HCT116 (cell line): Measurements from ENCODE around the gene LAIR1. TPM values are rescaled to one million over a fixed set of nuclear protein-coding genes. Genes with fewer than 3 reads are reported as not detected.

Experiments
- ATAC-seq: fragments of 200-7000 bp; cut with Tn5 transposase; 2 replicates; pipeline ENCODE4 v1.9.1; 2020; ENCODE audit warnings: mild to moderate bottlenecking, moderate library complexity
- BruUV-seq: library from RNA; stranded (reverse); fragments of 400-500 nt; replicated peaks from 2 replicates; lab custom pipeline; 2021; lab: Mats Ljungman, UMichigan
- CTCF ChIA-PET: fragments of 300-600 bp; sonication (Branson Sonifier 250); formaldehyde crosslinking; loops from one replicate; lab custom pipeline; 2021; ENCODE audit warnings: antibody characterized with exemption; lab: Charles Lee
- POLR2A ChIA-PET: fragments of 300-600, 350-600 bp; sonication (Branson Sonifier 250); formaldehyde crosslinking; loops from one replicate; lab custom pipeline; 2021; ENCODE audit warnings: antibody characterized with exemption; lab: Charles Lee
- RAD21 ChIA-PET, 2 experiments: fragments of 300-600 bp; sonication (Branson Sonifier 250); formaldehyde crosslinking; loops; one replicate each; lab custom pipeline; 2023; ENCODE audit warnings: low total read pairs in 2 of 2; ENCODE audit not compliant: uncharacterized antibody in 2 of 2, unreplicated experiment in 2 of 2, low non-redundant PET in 1 of 2; lab: Charles Lee
- DNase-seq: peaks from one replicate; pipeline ENCODE4 v3.0.0-alpha.2; 2010; ENCODE audit warnings: low read depth, low spot score
- H2AFZ ChIP-seq: fragments of 200-600 bp; shearing (Covaris generic), sonication (generic); 2 replicates; pipeline ENCODE4 v1.6.1; 2017; ENCODE audit warnings: low read depth, mixed run types, mixed read lengths, antibody characterized with exemption, low read length; ENCODE audit not compliant: poor library complexity, severe bottlenecking
- H3K27ac ChIP-seq: 2 replicates; pipeline ENCODE4 v1.5.1; 2012; ENCODE audit warnings: low read depth, low read length
- H3K27me3 ChIP-seq: fragments of 200-600 bp; sonication (generic); 2 replicates; pipeline ENCODE4 v1.6.1; 2016; ENCODE audit warnings: mixed run types, low read length, mixed read lengths; ENCODE audit not compliant: insufficient read depth
- H3K36me3 ChIP-seq, 2 experiments: fragments of 200-500 bp in 1 of 2; fragments of 200-600 bp in 1 of 2; sonication (Bioruptor generic) in 1 of 2; sonication (generic) in 1 of 2; 2 replicates each; pipeline versions ENCODE4 v1.5.1 to v1.6.1; 2014 to 2016; ENCODE audit warnings: low read length in 2 of 2, inconsistent platforms in 1 of 2, mixed read lengths in 1 of 2, mixed run types in 1 of 2; ENCODE audit not compliant: insufficient read depth in 2 of 2, control insufficient read depth in 1 of 2
- H3K4me1 ChIP-seq, 2 experiments: fragments of 200-600 bp in 1 of 2; sonication (generic) in 1 of 2; 2 replicates each; pipeline versions ENCODE4 v1.5.1 to v1.6.1; 2012 to 2017; ENCODE audit warnings: low read length in 2 of 2, inconsistent platforms in 1 of 2, mild to moderate bottlenecking in 1 of 2, mixed read lengths in 1 of 2, mixed run types in 1 of 2, moderate library complexity in 1 of 2; ENCODE audit not compliant: insufficient read depth in 2 of 2, control insufficient read depth in 1 of 2
- H3K4me2 ChIP-seq: fragments of 200-600 bp; sonication (generic); 2 replicates; pipeline ENCODE4 v1.6.1; 2017; ENCODE audit warnings: mixed run types, low read length, mixed read lengths
- H3K4me3 ChIP-seq, 2 experiments: fragments of 200-600 bp in 1 of 2; sonication (generic) in 1 of 2; replicated peaks in 1 of 2; 2 replicates each; pipeline ENCODE4 v1.5.1; 2011 to 2016; ENCODE audit warnings: low read length in 2 of 2, control low read depth in 1 of 2, low read depth in 1 of 2, mild to moderate bottlenecking in 1 of 2, mixed read lengths in 1 of 2, mixed run types in 1 of 2
- H3K79me2 ChIP-seq: fragments of 200-600 bp; sonication (generic); 2 replicates; pipeline ENCODE4 v1.6.1; 2017; ENCODE audit warnings: mild to moderate bottlenecking, mixed run types, low read length, moderate library complexity, mixed read lengths; ENCODE audit not compliant: insufficient read depth
- H3K9ac ChIP-seq: fragments of 200-600 bp; sonication (generic); 2 replicates; pipeline ENCODE4 v1.6.1; 2016; ENCODE audit warnings: low read length, mixed read lengths
- H3K9me2 ChIP-seq: fragments of 200-600 bp; sonication (generic), shearing (Covaris generic); 2 replicates; pipeline ENCODE4 v1.6.1; 2017; ENCODE audit warnings: mixed run types, mild to moderate bottlenecking, moderate library complexity; ENCODE audit not compliant: insufficient read depth
- H3K9me3 ChIP-seq, 2 experiments: fragments of 200-500 bp in 1 of 2; fragments of 200-600 bp in 1 of 2; sonication (Bioruptor generic) in 1 of 2; sonication (generic) in 1 of 2; 2 replicates each; pipeline ENCODE4 v1.6.1; 2014 to 2017; ENCODE audit warnings: low read length in 2 of 2, mixed read lengths in 2 of 2, inconsistent platforms in 1 of 2, low read depth in 1 of 2, mild to moderate bottlenecking in 1 of 2, mixed run types in 1 of 2, moderate library complexity in 1 of 2; ENCODE audit not compliant: control insufficient read depth in 1 of 2, insufficient read depth in 1 of 2
- H4K20me1 ChIP-seq: fragments of 200-600 bp; sonication (generic), shearing (Covaris generic); 2 replicates; pipeline ENCODE4 v1.6.1; 2017; ENCODE audit warnings: mixed run types, mild to moderate bottlenecking, moderate library complexity; ENCODE audit not compliant: insufficient read depth
- CBX3 ChIP-seq: IDR thresholded peaks from 2 replicates; pipeline ENCODE4 v1.6.1; 2012; ENCODE audit warnings: low read depth
- CEBPB ChIP-seq: IDR thresholded peaks from 2 replicates; pipeline ENCODE4 v1.6.1; 2012; ENCODE audit warnings: low read depth
- ELF1 ChIP-seq: IDR thresholded peaks from 2 replicates; pipeline ENCODE4 v1.6.1; 2012; ENCODE audit warnings: low read depth, borderline replicate concordance
- FOSL1 ChIP-seq: IDR thresholded peaks from 2 replicates; pipeline ENCODE4 v1.6.1; 2012; ENCODE audit warnings: low read depth
- JUND ChIP-seq: IDR thresholded peaks from 2 replicates; pipeline ENCODE4 v1.6.1; 2012
- SP1 ChIP-seq: IDR thresholded peaks from 2 replicates; pipeline ENCODE4 v1.6.1; 2012; ENCODE audit warnings: low read depth
- SRF ChIP-seq: IDR thresholded peaks from 2 replicates; pipeline ENCODE4 v1.6.1; 2012; ENCODE audit warnings: low read depth
- TCF7L2 ChIP-seq: IDR thresholded peaks from 2 replicates; pipeline ENCODE4 v1.7.0; 2011; ENCODE audit warnings: borderline replicate concordance, inconsistent platforms; ENCODE audit not compliant: insufficient read depth, insufficient read length; ENCODE audit errors: extremely low read depth
- YY1 ChIP-seq: IDR thresholded peaks from 2 replicates; pipeline ENCODE4 v1.6.1; 2011; ENCODE audit warnings: low read length, low read depth, moderate library complexity, mild to moderate bottlenecking; ENCODE audit not compliant: insufficient replicate concordance; ENCODE audit errors: extremely low read depth
- intact Hi-C: fragments of 100-400 bp; cut with micrococcal nuclease; formaldehyde crosslinking; loops from 2 replicates; pipeline ENCODE4 v1.10.0; 2022
- total RNA-seq: library from RNA; stranded (reverse); gene quantifications from one replicate; pipeline ENCODE4 v1.2.1, GENCODE V29; 2021; ENCODE audit not compliant: unreplicated experiment
- TF ChIP-seq, protein P1 (sequence below): IDR thresholded peaks from 2 replicates; pipeline ENCODE4 v1.6.1; 2011; ENCODE audit warnings: mild to moderate bottlenecking, low read length, moderate library complexity; ENCODE audit not compliant: insufficient replicate concordance; ENCODE audit errors: extremely low read depth
- TF ChIP-seq, protein P2 (sequence below): IDR thresholded peaks from 2 replicates; pipeline ENCODE4 v1.6.1; 2012; ENCODE audit warnings: low read depth

Gene LAIR1
- total RNA-seq, 1 experiment from 2014 or later: 0.89 TPM

DNA sequence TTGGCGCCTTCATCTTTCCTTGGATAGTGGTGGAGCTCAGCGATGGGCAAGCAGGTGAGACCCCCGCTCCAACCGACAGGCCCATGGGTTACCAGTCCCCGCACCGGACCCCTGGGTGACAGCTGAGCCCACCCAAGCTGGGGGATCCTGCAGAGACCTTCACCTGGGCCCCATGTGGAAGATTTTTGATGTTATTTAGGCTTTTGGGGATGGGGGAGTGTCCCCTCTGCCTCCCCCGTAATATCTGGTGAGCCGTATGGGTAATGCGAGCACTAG lies 46.8 kb downstream of the LAIR1 start:
- no peak for TF ChIP-seq FOSL1
- no peak for TF ChIP-seq ELF1
- Histone ChIP-seq H3K36me3 (no peaks in the 10 kb centered on the region), H3K9me3 (peaks cover 0 to 6% of the 10 kb centered on the region in 2 experiments; a peak in 2 of 4 replicates), H3K27me3 (no peaks in the 10 kb centered on the region), H2AFZ (no peak overlapping the region), H3K4me2 (no peak overlapping the region), H3K27ac (no peak overlapping the region), H4K20me1 (no peaks in the 10 kb centered on the region), H3K79me2 (no peaks in the 10 kb centered on the region), H3K4me1 (no peaks in the 10 kb centered on the region), H3K9ac (no peak overlapping the region), H3K9me2 (no peaks in the 10 kb centered on the region), H3K4me3 (no peak overlapping the region)
- no peak for DNase-seq
- ChIA-PET POLR2A (no interaction called here), CTCF (no interaction called here), RAD21 (no interaction called here)
- ATAC-seq: no peak
- intact Hi-C loops: no loop called here
- BruUV-seq: no TSS peak

DNA sequence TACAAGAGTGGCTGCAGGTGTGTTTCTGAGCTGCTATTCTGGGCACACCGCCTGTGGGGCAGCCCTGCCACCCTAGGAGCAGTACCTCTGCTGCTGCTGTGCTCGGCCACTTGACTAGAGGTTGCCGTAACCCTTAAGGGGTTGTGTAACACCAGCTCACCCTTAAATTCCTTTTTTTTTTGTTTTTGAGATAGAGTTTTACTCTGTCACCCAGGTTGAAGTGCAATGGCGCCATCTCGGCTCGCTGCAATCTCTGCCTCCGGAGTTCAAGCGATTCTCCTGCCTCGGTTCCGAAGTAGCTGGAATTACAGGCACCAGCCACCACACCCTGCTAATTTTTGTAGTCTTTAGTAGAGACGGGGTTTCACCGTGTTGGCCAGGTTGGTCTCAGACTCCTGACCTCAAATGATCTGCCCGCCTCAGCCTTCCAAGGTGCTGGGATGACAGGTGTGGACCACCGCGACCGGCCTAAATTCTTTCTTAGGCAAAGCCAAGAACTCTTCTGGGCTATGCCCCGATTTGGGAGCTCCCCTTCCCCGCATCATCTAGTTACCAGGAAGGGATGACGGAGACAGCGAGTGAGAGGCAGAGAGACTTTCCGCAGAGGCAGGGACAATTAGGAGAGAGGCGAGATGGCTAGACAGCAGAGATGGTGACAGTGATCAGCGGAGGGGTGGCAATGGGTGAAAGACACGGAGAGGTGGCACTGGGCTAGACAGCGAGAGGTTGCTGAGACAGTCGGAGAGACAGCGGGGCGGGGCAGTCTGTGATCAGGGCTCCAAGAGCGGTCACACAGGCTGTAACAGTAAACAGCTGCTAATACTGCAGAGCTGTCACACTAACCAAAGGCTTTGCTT lies 47.4 kb downstream of the LAIR1 start:
- Histone ChIP-seq H3K36me3 (no peaks in the 10 kb centered on the region), H3K9ac (no peak overlapping the region), H3K79me2 (no peaks in the 10 kb centered on the region), H3K4me3 (no peak overlapping the region), H3K27ac (no peak overlapping the region), H3K9me3 (peaks cover 0 to 6% of the 10 kb centered on the region in 2 experiments; a peak in 2 of 4 replicates), H3K4me2 (no peak overlapping the region), H3K9me2 (no peaks in the 10 kb centered on the region), H2AFZ (no peak overlapping the region), H3K27me3 (no peaks in the 10 kb centered on the region), H4K20me1 (no peaks in the 10 kb centered on the region), H3K4me1 (no peaks in the 10 kb centered on the region)
- ChIA-PET POLR2A (no interaction called here), RAD21 (no interaction called here), CTCF (interaction anchor here (2.3 kb wide), 1 partner anchor 8 kb away, joined by 7 read pairs; no protein-coding TSS in a partner anchor)
- intact Hi-C loops: no loop called here
- DNase-seq: no peak
- no peak for ATAC-seq
- no TSS peak for BruUV-seq
- TF ChIP-seq SRF (no peak), SP1 (no peak), JUND (no peak), CEBPB (no peak), FOSL1 (no peak), CBX3 (no peak), YY1 (no peak), TCF7L2 (no peak)
- TF ChIP-seq, protein P1, sequence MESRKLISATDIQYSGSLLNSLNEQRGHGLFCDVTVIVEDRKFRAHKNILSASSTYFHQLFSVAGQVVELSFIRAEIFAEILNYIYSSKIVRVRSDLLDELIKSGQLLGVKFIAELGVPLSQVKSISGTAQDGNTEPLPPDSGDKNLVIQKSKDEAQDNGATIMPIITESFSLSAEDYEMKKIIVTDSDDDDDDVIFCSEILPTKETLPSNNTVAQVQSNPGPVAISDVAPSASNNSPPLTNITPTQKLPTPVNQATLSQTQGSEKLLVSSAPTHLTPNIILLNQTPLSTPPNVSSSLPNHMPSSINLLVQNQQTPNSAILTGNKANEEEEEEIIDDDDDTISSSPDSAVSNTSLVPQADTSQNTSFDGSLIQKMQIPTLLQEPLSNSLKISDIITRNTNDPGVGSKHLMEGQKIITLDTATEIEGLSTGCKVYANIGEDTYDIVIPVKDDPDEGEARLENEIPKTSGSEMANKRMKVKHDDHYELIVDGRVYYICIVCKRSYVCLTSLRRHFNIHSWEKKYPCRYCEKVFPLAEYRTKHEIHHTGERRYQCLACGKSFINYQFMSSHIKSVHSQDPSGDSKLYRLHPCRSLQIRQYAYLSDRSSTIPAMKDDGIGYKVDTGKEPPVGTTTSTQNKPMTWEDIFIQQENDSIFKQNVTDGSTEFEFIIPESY: no peak
- TF ChIP-seq, protein P2, sequence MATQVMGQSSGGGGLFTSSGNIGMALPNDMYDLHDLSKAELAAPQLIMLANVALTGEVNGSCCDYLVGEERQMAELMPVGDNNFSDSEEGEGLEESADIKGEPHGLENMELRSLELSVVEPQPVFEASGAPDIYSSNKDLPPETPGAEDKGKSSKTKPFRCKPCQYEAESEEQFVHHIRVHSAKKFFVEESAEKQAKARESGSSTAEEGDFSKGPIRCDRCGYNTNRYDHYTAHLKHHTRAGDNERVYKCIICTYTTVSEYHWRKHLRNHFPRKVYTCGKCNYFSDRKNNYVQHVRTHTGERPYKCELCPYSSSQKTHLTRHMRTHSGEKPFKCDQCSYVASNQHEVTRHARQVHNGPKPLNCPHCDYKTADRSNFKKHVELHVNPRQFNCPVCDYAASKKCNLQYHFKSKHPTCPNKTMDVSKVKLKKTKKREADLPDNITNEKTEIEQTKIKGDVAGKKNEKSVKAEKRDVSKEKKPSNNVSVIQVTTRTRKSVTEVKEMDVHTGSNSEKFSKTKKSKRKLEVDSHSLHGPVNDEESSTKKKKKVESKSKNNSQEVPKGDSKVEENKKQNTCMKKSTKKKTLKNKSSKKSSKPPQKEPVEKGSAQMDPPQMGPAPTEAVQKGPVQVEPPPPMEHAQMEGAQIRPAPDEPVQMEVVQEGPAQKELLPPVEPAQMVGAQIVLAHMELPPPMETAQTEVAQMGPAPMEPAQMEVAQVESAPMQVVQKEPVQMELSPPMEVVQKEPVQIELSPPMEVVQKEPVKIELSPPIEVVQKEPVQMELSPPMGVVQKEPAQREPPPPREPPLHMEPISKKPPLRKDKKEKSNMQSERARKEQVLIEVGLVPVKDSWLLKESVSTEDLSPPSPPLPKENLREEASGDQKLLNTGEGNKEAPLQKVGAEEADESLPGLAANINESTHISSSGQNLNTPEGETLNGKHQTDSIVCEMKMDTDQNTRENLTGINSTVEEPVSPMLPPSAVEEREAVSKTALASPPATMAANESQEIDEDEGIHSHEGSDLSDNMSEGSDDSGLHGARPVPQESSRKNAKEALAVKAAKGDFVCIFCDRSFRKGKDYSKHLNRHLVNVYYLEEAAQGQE: no peak
